HG03108 (cell line): ENCODE measurements around the gene RGCC.

Experiments used
- ATAC-seq: cut with Tn5 transposase; IDR thresholded peaks from one replicate; pipeline ENCODE4 v1.9.1; 2021; ENCODE audit warnings: moderate library complexity; ENCODE audit not compliant: unreplicated experiment

Gene RGCC

GRCh38 chr13:41452462-41452861 is 4.9 kb upstream of the RGCC start:
- no peak for ATAC-seq

GRCh38 chr13:41453620-41454019 is 3.7 kb upstream of the RGCC start:
- ATAC-seq, result no peak

- ATAC-seq, result no peak
These were observed 3.2 kb upstream of the RGCC start for GRCh38 chr13:41454170-41454569.

GRCh38 chr13:41455725-41456419 is 1.5 kb upstream of the RGCC start:
- no peak for ATAC-seq

GRCh38 chr13:41457589-41458186 is 338 bp downstream of the RGCC start:
- ATAC-seq, result peak; percentile 5

- ATAC-seq, result no peak
These were observed 924 bp downstream of the RGCC start for GRCh38 chr13:41458187-41458760.

GRCh38 chr13:41458761-41459431 is 1.5 kb downstream of the RGCC start:
- ATAC-seq, result no peak

GRCh38 chr13:41459432-41460073 is 2.2 kb downstream of the RGCC start:
- no peak for ATAC-seq

GRCh38 chr13:41460074-41460465 is 2.7 kb downstream of the RGCC start:
- ATAC-seq, result no peak

GRCh38 chr13:41460930-41461329 is 3.6 kb downstream of the RGCC start:
- ATAC-seq, result no peak

- ATAC-seq, result no peak
These were observed 4.3 kb downstream of the RGCC start for GRCh38 chr13:41461527-41462139.

GRCh38 chr13:41462427-41462826 is 5.1 kb downstream of the RGCC start:
- ATAC-seq, result no peak

- ATAC-seq, result peak; percentile 48
These were observed 6.7 kb downstream of the RGCC start for GRCh38 chr13:41463838-41464602.

GRCh38 chr13:41465241-41465847 is 8.0 kb downstream of the RGCC start:
- peak; percentile 92 for ATAC-seq

- ATAC-seq, result no peak
These were observed 8.6 kb downstream of the RGCC start for GRCh38 chr13:41465898-41466320.

- ATAC-seq, result no peak
These were observed 10.1 kb downstream of the RGCC start for GRCh38 chr13:41467425-41467945.

GRCh38 chr13:41468631-41469030 is 11.3 kb downstream of the RGCC start:
- ATAC-seq, result no peak

GRCh38 chr13:41470196-41470595 is 12.8 kb downstream of the RGCC start:
- no peak for ATAC-seq

- no peak for ATAC-seq
These were observed 14.4 kb downstream of the RGCC start for GRCh38 chr13:41471785-41472184.

GRCh38 chr13:41487222-41487621 is 29.9 kb downstream of the RGCC start:
- ATAC-seq, result no peak
